NCI-H2107 (cell line): ENCODE data around the gene PKNOX1.
"Not testable (repeated sequence)": the region's sequence is repeated elsewhere in the genome, so short reads cannot be mapped to it uniquely, and the experiment has no call there.

ENCODE experiments used
- DNase-seq: peaks from one replicate; lab custom pipeline; 2025; lab: John Stamatoyannopoulos, UW

The PKNOX1 gene

DNA sequence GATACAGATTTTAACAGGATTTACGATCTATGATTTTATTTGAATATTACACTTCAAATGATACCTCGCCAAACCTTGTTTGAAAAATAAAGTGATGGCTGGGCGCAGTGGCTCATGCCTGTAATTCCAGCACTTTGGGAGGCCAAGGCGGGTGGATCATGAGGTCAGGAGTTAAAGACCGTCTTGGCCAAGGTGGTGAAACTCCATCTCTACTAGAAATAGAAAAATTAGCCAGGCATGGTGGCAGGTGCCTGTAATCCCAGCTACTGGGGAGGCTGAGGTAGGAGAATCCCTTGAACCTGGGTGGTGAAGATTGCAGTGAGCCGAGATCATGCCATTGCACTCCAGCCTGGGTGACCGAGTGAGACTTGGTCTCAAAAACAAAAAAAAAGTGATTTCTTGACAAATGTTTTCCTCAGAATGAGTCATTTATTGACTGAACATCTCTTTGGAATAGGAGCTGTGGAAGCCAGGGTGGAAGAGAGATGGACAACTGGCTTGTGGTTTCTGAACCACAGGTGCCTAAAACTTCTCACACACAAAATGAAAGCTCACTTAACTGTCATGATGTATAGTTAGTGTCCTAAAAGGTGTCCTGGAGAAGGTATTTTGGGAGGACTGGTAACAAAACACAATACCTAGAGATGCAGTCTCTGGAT, 11.9 kb downstream of the PKNOX1 start:
- DNase-seq, result no peak

DNA sequence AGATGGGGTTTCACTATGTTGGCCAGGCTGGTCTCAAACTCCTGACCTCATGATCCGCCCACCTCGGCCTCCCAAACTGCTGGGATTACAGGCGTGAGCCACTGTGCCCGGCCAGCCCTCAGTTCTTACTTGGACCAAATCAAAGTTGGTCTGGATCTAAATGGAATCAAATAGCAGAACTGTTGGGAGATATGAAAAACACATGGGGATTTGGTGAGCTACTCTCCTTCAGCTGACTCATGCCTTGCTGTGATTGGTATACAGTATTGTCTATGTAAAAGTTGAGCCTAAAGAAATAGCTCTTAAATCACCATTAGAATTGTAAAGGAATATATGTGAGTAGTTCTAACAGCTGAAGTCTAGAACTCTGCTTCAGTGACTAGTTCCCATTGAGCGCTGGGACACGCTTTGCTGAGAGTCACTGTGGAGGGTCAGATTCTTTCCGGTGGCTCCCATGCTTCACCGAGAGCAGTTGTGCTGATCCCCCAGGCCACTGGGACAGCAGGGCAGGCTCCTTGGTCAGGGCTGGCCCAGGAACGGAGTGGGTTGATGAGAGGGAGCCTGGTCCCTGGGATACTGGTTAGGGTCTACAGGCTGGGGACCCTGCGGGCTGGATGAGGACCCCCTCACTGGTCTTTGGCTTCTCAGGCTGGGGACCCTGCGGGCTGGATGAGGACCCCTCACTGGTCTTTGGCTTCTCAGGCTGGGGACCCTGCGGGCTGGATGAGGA, 14.0 kb downstream of the PKNOX1 start:
- DNase-seq, result no peak

DNA sequence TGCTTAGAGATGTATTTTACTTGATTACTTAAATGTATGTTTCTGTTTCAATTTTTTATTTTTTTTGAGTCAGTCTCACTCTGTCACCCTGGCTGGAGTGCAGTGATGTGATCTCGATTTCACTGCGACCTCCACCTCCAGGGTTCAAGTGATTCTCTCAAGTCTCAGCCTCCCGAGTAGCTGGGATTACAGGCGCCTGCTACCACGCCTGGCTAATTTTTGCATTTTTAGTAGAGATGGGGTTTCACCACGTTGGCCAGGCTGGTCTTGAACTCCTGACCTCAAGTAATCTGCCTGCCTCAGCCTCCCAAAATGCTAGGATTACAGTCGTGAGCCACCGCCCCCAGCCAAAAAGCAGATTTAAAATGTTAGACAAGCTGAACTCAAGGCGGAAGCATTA, 15.0 kb downstream of the PKNOX1 start:
- DNase-seq, result not testable (repeated sequence)

DNA sequence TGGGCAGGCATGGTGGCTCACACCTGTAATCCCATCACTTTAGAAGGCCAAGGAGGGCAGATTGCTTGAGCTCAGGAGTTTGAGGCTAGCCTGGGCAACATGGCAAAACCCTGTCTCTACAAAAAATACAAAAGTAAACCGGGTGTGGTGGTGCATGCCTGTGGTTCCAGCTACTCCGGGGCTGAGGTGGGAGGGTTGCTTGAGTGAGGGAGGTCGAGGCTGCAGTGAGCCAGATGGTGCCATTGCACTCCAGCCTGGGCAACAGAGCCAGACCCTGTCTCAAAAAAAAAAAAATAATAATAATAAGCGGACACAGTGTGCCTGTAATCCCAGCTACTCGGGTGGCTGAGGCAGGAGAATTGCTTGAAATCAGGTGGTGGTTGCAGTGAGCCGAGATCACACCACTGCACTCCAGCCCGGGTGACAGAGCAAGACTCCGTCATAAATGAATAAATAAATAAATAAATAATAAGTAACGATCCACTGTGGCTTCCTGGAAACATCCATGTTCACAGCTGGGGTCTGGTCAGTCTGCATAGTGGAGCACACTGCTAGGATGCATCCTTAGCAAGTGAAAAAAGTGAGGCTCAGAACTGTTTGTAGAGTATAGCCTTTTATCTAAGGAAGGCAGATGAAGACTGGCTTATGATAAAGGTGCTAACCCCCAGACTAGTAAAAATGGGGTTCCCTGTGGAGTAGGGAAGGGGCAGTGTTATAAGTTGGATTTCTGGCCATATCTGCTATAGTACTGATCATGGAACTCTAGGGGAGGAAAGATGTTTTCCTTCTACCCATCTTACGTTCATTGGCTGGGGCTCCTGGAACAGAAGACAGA, 15.7 kb downstream of the PKNOX1 start:
- no peak for DNase-seq

DNA sequence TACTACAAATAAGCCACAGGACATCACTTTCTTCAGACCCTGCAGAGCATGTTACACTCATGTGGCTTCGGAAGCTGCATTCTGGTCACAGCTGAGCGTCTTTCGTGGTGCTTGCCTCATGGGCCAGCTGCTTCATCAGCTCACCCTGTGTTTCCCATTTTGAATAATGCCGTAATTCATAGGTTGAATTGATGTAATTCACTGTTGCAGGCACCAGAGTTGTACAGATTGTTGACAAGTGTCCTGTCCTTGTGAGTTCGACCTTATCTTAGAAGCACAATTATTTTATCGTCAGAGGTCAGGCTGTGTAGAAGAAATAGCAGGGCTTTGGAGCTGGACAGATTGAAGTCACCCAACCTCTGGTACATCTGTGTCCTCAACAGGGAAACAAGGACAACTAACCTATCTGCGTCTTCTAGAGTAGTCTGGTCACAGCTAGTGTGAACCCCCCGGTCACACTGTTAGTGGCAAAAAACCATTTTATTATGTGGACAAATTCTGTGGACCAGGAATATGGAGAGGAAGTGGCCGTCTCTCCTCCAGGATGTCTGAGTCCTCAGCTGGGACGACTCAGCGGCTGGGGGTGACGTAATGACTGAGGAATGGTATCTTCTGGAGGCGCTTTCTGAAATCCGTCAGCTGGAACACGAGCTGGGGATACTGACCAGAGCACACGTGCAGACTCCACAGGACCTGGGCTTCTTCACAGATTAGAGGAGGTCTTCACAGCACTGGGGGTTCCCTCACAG, 17.8 kb downstream of the PKNOX1 start:
- no peak for DNase-seq

DNA sequence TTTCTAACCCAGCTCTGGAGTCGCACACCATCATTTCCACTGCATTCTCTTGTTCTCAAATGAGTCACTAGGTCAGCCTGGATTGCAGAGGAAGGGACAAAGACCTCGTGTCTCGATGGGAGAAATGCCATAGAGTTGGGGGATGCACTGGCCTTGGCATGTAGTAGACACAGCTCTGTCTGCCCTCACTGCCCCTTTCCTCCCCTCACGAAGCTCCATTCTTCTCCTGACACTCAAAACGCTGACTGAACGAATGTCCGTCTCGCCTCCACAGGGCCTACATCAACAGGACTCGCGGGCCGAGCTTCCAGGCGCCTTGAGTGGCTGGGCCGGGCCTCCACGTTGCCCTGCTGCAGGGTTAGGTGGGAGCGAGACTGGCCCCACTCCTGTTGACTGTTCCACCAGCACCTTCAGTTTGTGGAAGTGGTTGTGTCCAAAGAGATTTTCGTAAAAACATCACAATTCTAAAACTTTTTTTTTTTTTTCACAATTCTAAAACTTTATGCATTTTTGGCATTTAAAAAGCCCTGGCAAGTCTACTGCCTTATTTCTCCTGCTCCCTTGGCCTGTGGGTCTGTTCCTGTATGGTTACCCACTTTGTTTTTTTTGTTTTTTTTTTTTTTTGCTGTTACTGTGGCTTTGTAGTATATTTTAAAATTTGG, 18.8 kb downstream of the PKNOX1 start:
- DNase-seq, result no peak

DNA sequence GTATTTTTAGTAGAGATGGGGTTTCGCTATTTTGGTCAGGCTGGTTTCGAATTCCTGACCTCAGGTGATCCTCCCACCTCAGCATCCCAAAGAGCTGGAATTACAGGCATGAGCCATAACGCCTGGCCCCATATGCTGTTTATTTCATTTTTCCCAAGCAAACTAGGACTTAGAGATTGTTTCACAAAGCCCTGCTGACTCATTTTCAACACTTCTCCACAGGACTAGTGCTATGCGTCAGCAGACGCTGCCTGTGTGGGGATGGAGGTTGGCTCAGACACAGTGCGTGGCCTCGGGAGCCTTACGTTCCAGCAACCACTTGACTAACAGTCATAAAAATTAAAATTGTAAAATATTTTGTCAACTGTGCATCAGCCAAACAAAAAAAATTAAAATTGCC, 22.7 kb downstream of the PKNOX1 start:
- no peak for DNase-seq

DNA sequence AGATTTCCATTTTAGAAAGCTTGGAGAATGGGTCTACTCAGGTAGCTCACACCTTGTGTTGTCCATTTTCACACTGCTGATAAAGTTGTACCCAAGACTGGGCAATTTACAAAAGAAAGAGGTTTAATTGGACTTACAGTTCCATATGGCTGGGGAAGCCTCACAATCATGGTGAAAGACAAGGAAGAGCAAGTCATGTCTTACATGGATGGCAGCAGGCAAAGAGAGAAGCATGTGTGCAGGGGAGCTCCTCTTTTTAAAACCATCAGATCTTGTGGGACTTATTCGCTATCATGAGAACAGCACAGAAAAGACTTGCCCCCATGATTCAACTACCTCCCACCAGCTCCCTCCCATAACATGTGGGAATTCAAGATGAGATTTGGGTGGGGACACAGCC, 23.6 kb downstream of the PKNOX1 start:
- not testable (repeated sequence) for DNase-seq

DNA sequence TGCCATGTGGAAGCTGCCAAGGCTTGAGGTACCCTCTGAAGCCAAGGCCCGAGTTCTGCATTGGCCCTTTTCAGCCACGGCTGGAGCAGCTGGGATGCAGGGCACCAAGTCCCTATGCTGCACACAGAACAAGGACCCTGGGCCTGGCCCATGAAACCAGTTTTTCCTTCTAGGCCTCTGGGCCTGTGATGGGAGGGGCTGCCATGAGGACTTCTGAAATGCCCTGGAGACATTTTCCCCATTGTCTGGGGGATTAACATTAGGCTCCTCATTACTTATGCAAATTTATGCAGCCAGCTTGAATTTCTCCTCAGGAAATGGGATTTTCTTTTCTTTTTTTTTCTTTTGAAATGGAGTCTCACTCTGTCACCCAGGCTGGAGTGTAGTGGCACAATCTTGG, 24.8 kb downstream of the PKNOX1 start:
- not testable (repeated sequence) for DNase-seq

DNA sequence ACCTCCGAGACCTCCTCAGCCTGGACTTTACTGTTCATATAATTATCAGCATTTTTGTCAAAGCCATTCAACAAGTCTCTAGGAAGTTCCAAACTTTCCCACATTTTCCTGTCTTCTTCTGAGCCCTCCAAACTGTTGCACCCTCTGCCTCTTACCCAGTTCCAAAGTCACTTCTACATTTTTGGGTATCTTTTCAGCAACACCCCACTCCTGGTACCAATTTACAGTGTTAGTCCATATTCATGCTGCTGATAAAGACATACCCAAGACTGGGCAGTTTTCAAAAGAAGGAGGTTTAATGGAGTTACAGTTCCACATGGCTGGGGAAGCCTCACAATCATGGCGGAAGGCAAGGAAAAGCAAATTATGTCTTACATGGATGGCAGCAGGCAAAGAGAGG, 25.7 kb downstream of the PKNOX1 start:
- DNase-seq, result not testable (repeated sequence)

DNA sequence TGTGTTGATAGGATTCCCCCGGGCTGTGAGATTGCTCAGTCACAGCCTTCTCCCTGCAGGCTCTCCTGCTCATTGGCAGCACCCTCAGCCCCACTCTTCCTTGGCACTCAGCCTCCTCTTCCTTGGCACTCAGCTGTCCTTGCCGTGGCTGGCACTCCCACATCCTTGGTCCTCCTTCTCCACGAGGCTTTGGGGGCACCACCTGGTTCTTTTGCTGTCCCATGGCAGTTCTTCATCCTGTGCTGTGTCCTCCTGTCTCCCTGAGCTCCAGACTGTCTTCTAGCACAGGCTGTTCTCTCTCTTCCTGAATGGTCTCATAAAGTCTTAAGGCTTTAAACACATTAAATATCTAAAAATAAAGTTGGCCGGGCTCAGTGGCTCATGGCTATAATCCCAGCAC, 27.0 kb downstream of the PKNOX1 start:
- no peak for DNase-seq

DNA sequence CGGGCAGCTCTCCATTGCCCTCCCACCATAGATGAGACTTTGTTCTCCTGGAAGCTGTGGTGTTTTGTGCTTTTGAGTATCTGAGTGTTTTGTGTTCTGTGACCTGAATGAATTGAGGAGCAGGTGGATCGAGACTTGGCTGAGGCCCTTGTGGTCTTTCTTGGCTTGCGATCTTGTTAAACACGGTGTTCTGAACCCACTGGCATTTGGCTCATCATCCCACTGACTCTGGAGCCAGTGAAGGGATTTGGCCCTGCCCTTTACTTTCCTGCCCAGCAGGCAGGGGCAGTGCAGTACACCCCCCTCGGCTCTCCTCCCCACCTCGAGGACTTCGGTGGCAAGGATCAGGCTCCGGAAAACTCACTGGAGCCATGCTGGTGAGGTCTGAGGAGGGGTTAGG, 30.6 kb downstream of the PKNOX1 start:
- DNase-seq, result no peak

DNA sequence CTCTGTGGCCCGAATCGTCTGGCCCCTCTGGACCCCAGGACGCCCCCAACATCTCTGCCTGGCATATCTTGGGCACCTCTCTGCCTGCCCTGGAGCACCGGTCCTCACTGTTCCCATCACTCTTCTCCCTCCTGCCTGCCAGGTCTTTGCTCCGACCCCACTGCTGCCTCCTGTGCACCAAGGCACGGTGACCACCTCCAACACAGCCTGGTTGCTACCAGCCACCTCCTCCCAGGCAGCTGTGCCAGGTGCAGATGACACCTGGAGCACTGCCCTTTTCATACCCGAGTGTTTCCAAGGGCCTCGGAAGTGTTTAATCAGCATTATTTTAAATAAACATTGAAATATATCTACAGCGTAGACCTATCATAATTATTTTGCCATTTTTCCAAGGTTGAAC, 31.3 kb downstream of the PKNOX1 start:
- no peak for DNase-seq

DNA sequence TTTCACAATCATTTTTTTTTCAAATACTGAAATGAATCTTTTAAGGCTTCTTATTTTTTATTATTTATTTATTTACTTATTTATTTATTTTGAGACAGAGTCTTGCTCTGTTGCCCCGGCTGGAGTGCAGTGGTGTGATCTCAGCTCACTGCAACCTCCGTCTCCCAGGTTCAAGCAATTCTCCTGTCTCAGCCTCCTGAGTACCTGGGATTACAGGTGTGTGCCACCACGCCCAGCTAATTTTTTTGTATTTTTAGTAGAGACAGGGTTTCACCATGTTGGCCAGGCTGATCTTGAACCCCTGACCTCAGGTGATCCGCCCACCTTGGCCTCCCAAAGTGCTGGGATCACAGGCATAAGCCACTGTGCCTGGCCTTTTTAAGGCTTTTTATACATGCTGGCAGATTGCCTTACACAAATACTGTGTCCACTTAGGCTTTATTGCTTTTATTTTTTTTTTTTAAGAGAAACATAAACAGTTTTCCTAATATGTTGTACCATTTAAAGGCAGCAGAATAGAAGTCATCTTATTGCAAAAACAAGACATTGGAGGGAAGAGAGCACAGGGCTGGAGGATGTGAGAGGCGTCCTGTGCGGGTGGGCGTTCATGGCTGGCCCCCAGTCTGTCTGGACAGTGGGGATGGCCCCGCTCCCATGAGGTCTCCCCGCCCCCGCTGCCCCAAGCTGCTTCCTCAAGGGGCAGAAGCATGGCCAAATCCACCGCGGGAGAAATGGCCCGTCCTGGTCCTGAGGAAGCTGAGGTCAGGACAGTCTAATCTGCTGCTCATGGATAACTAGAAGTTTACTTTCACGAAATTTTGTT, 31.9 kb downstream of the PKNOX1 start:
- not testable (repeated sequence) for DNase-seq

DNA sequence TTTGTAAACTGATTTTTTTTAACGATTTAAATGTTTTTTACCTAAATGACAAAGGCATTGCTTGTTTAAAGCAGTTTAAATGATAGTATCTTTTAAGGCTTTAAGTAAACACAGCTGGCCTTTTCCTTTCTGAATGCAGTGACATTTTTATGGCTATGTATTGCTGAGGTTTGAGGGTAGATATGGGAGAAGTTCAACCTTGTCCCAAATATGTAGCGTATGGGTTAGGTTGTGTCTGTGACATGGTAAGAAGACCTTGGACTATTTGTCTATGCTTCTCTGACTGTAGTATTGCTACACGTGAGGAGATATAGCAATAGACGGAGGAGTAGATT, 32.5 kb downstream of the PKNOX1 start:
- no peak for DNase-seq

DNA sequence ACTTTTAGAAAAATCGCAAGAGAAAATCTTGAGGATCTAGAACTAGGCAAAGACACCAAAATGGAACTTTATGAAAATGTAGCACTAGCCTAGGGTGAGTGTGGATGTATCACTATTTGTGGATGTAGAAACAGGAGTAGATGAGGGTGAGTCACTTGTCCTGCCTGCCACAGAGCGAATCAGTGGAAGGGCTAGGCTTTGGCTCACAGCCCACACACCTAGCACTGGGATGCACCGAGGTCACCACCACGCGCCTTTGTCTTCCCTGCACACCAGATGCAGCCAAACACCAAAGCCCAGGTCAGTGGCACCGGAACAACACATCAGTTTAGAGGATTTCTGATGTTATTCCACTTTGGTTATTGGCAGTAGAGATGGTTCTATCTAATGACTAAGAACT, 38.2 kb downstream of the PKNOX1 start:
- DNase-seq, result no peak

DNA sequence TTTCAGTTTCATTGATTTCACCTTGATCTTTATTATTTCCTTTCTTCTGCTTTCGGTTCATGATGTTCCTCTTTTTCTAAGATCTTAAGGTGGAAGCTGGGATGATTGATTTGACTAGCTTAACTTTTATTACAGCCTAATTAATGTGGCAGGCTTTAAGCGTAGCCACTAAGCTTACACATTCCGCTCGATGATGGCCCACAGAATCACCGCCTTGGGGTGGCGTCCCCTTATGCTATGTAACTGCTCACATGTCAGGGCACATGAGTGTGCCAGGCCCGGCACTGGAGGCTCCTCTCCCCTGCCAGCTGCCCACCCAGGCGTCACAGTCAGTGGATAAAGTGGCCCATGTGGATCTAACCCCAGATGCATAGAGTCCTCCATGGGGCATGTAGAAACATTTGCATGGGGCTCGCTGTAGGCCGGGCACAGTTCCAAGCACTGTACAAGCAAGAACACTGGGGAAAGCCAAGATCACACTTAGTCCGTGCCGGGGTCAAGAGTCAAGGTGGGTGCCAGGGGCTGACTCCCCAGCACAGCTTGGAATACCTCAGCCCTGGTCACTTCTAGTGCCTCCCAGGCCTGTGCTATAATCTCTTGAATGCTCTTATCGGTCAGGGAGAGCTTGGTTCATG, 41.7 kb downstream of the PKNOX1 start:
- DNase-seq, result no peak

DNA sequence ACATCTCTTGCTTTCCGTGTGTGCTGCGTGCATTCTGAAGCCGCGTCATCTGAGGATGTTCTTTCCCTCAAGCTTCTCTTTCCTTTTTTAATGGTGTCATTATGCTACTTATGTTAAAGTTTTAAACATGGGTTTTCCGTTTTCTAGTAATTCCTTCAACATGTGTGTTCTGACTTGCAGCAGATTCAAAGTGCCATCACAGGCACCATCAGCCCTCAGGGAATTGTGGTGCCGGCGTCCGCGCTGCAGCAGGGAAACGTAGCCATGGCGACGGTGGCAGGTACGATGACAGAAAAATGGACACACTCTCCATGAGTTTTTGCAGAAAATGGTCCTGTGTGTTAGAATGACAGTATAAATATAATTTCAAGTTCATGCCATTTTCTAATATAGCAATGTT, 42.4 kb downstream of the PKNOX1 start:
- DNase-seq, result no peak

DNA sequence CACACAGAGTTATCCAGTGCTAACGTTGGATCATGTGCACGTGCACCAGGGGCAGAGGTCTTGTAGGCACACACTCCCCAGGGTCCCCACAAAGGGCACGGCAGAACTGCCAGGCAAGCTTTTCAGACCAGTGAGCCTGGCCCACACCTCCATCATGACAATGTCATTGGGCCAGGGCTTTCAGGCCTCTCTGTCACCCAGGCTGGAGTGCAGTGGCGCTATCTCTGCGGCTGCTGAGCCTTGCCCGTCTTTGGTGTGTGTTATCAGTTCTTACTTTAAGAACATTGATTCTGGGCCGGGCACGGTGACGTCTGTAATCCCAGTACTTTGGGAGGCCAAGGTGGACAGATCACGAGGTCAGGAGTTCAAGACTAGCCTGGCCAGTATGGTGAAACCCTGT, 44.2 kb downstream of the PKNOX1 start:
- DNase-seq, result no peak

DNA sequence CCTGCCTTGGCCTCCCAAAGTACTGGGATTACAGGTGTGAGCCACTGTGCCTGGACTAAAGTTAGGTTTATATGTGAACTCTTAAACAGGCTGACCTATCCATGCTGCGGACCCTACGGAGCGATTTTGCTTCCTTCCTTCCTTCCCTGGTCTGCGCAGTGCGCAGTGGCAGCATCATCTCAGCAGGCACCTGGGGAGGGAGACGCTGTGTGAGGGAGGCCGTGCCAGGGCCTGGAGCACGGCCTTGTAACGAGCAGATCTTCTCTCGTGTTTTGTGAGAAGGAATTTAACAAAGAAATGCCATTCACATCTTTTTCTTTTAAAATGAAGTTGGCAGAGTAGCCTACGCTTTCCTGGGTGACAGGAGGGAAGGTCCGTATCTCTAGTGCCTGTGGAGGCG, 45.8 kb downstream of the PKNOX1 start:
- DNase-seq, result no peak

DNA sequence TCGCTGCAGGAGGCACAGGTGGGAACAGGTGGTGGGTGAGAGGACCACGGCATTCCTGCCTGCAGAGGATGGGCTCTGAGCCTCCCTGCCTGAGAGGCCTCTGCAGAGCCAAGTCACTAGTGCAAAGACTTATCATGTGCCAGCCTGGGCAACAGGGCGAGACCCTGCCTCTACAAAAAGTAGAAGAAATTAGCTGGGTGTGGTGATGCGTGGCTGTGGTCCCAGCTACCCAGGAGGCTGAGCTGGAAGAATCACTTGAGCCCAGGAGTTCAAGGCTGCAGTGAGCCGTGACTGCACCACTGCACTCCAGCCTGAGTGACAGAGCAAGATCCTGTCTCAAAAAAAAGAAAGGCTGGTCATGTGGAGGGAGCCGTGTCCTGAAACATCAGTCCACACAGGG, 46.4 kb downstream of the PKNOX1 start:
- no peak for DNase-seq
